Measurements from ENCODE around the gene PALM.
"Not testable (repeated sequence)": the region's sequence is repeated elsewhere in the genome, so short reads cannot be mapped to it uniquely, and the experiment has no call there.

The PALM gene

GRCh38 chr19:732148-733069 lies 23.7 kb downstream of the PALM start:
- no peak for DNase-seq (ENCODE audit: low read depth in 2 of 2)

GRCh38 chr19:734716-735115 lies 26.0 kb downstream of the PALM start:
- DNase-seq (ENCODE audit: low read depth in 2 of 2): no peak

GRCh38 chr19:736125-736524 lies 27.4 kb downstream of the PALM start:
- no peak for DNase-seq (ENCODE audit: low read depth in 2 of 2)

DNA sequence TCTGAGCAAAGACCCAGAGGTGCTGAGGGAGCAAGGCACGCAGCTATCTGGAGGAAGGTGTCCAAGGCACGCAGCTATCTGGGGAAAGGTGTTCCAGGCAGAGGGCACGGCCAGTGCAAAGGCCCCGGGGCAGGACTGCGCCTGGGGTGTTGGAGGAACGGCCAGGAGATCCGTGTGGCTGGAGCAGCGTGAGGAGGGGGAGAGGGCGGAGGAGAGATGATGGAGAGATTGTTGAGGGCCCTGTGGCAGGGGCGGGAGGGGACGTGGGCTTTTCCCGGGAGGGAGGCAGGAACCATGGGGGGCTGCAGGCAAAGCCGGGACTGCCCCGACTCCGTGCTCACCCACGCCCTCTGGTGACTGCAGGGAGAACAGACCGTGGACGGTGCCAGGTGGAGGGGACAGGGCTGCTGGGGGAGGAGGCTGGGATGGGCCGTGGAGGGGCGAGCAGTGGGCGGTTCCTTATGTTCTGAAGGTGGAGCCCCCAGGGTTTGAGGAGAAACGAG lies 28.9 kb downstream of the PALM start:
- DNase-seq (ENCODE audit: low read depth in 2 of 2): peak; percentile 13 to 26

DNA sequence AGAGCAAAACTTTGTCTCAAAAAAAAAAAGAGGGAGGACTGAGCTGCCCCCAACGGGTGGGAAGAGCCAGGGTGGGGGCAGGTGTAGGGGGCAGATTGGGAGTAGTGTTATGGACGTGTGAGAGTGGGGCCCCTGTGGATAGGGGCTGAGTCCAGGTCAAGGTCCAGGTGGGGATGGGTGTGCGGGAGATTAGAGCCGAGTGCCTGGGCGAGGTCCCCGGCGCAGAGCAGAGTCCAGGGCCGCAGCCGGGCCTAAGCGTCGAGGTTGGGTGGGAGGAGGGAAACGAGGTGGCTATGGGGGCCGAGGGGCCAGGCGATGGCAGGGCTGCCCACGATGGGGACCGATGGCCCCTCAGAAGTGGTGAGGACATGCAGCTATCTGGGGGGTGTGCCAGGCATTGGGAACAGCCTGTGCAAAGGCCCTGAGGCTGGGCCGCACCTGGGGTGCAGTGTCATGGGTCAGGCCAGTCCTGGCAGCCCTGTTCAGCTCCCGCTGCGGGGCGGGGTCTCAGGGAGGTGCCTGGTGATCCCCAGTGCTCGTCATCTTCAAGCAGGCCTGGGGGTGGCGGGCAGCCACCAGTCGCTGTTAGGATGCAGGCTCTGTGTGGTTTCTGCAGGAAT lies 29.9 kb downstream of the PALM start:
- no peak for DNase-seq (ENCODE audit: low read depth in 2 of 2)

DNA sequence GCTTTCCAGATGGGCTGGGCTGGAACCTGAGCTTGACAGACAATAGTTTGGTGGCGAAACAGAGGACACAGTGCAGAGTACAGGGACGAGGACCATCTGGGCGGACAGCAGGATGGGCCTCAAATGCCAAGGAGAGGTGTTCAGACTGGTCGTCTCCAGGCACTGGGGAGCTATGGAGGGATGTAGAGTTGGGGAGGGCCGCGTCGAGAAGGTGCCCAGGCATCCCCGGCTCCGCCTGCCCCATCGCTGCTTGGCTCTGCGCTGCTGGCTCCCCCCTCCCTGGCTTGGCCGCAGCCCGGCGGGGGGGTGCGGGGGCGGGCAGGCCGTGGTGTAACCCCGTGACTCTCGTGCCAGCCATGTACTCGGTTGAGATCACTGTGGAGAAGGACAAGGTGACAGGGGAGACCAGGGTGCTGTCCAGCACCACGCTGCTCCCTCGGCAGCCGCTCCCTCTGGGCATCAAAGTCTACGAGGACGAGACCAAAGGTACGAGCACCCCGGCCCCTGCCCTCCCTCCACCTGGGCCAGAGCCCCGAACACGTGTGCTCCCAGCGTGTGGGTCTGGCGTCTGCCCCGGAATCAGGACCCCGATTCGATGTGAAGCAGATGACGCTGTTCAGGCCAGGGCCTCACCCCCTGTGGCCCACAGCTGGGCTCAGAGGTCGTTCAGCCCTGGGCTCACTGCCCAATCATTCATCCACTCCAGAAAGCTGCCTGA lies 31.4 kb downstream of the PALM start:
- DNase-seq (ENCODE audit: low read depth in 2 of 2): no peak

- not testable (repeated sequence) for DNase-seq (ENCODE audit: low read depth in 2 of 2)
These were observed 32.2 kb downstream of the PALM start for GRCh38 chr19:740816-741505.

- no peak for DNase-seq (ENCODE audit: low read depth in 2 of 2)
These were observed 32.9 kb downstream of the PALM start for GRCh38 chr19:741506-742131.

DNA sequence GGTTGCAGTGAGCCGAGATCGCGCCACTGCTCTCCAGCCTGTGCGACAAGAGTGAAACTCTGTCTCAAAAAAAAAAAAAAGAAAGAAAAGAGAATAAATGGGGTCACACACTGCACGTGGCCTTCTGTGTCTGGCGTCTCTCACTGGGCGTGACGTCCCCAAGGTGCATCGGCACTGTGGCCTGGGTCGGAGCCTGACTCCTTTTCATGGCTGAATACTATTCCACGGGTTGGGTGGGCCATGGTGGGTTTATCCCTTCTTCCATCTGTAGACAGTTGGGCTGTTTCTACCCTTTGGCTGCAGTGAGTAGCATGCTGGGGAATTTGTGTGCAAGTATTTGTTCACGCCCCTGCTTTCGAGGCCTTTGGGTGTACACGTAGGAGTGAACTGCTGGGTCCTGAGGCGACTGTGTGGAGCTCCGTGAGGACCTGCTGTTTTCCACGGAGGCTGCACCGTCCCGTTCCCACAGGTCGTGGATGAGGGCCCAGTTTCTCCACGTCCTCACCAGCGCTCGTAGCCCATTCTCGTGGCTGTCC lies 33.9 kb downstream of the PALM start:
- no peak for DNase-seq (ENCODE audit: low read depth in 2 of 2)

- DNase-seq (ENCODE audit: low read depth in 2 of 2): no peak
These were observed 34.5 kb downstream of the PALM start for GRCh38 chr19:743168-743687.

- not testable (repeated sequence) for DNase-seq (ENCODE audit: low read depth in 2 of 2)
These were observed 36.4 kb downstream of the PALM start for GRCh38 chr19:745138-745537.

DNA sequence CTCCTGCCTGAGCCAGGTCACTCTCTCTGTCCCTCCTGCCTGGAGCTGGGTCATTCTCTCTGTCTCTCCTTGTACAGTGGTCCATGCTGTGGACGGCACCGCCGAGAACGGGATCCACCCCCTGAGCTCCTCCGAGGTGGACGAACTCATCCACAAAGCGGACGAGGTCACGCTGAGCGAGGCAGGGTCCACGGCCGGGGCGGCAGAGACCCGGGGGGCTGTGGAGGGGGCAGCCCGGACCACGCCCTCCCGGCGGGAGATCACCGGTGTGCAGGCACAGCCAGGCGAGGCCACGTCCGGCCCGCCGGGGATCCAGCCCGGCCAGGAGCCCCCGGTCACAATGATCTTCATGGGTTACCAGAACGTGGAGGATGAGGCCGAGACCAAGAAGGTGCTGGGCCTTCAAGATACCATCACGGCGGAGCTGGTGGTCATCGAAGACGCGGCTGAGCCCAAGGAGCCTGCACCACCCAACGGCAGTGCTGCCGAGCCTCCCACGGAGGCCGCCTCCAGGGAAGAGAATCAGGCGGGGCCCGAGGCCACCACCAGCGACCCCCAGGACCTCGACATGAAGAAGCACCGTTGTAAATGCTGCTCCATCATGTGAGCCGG lies 37.6 kb downstream of the PALM start:
- no peak for DNase-seq (ENCODE audit: low read depth in 2 of 2)

- no peak for DNase-seq (ENCODE audit: low read depth in 2 of 2)
These were observed 38.2 kb downstream of the PALM start for GRCh38 chr19:746956-747355.

DNA sequence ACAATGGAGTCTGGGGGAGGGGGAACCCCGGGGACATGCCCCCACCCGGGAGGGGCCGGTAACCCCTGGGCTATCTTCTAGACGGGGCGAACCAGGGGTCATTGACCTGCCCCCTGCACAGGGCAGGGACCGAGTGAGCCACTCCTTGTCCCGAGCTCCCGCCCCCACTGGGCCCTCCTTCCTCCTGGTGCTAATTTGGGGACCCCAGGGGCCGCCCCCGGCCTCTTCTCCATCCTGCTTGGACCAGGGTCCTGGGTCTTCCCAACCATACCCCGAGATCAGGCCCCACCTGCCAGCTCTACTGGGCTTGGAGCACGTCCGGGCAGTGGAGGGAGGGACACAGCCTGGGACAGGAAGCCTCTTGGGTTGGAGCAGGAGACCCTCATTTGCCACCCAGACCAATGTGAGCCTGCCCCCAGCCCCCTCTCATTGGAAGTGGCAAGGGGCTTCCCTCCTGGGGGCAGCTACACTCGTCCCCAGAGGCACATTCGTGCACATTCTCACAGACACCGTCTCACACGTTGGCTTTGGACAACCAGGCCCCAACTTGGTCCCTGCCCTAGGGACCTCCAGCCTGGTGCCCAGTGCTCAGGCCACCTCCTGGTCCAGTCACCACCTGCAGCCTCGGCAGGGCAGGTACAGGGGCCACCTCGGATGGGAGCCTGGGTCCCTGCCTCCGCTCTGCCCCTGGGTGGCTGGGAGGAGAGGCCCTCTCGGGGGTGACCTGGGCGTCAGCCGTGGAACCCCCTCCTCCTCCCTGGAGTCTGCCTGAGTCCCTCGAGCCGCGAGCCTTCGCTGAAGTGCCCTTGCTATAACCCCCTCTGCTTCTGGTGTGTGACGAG lies 38.9 kb downstream of the PALM start:
- DNase-seq (ENCODE audit: low read depth in 2 of 2): no peak

DNA sequence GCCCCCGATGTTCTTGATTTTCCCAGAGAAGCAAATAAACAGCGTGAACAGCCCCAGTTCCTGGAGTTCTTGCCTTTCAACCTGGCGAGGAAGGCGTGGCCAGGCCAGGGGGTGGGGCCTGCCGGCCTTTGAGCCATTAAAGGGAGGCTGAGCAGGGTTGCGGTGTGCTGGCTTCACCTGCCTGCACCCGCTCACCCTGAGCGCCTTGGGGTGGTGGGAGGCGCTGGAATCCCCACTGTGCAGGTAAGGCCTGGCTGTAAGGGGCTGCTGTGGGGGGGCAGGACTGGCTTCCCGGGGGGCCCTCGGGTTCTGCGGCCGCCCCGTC lies 39.5 kb downstream of the PALM start:
- no peak for DNase-seq (ENCODE audit: low read depth in 2 of 2)

DNA sequence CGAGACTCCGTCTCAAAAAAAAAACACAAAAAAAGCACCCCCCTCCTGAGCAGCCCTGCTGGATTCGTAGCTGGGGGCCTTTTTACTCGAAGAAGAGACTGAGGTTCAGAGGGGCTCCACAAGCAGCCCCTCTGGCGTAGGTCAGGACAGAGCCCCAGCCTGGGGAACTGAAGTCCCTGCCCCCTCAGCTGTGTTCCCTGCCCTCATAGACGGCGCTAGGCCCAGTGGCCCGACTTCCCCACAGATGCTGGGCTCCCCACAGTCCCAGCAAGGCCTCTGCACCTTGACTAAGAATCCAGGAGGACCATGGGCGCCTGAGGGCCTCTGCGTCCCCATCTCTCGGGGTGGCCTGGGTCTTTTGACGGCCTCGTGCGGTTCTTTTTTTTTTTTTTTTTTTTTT lies 41.1 kb downstream of the PALM start:
- DNase-seq (ENCODE audit: low read depth in 2 of 2): no peak

DNA sequence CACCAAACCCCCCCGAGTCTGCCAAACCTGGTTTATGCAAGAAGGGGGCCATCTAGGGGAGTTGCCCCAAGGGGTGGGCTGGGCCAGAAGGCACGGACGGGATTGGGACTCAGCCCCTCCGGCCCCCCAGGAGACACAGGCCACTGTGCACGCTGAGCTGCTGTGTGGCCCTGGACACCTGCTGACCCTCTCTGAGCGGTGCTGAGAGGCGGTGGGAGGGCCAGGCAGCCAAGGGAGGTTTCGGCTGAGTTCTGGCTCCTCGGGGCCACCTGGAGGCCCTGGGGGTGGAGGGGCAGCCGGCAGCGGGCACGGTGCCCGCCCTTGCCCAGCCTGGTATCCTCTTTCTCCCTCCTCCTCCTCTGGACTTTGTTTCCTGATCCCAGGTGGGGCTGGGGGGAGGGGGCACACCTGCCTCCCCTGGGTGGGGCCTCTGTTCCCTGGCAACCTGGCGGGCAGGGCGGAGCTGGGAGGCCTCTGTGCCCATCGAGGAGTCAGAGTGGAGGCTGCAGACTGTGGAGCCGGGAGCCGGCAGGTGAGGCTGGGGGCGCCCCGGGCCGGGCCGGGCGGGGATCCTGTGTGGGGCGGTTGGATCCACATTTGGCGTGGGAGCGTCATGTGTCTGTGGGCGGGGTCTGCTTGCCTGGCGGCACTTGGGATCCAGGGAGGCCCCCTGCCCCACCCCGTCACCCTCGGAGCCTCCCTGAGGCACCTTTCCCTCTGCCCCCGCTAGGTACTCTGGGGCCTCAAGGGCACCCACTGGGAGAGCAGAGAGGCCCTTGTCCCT lies 42.1 kb downstream of the PALM start, which contains the start of gene MISP:
Gene MISP, plus strand, starts transcription at position 473 of the 784 bp plus-strand sequence. CDS start 5,835 bp downstream, outside the sequence.
- no peak for DNase-seq (ENCODE audit: low read depth in 2 of 2)

DNA sequence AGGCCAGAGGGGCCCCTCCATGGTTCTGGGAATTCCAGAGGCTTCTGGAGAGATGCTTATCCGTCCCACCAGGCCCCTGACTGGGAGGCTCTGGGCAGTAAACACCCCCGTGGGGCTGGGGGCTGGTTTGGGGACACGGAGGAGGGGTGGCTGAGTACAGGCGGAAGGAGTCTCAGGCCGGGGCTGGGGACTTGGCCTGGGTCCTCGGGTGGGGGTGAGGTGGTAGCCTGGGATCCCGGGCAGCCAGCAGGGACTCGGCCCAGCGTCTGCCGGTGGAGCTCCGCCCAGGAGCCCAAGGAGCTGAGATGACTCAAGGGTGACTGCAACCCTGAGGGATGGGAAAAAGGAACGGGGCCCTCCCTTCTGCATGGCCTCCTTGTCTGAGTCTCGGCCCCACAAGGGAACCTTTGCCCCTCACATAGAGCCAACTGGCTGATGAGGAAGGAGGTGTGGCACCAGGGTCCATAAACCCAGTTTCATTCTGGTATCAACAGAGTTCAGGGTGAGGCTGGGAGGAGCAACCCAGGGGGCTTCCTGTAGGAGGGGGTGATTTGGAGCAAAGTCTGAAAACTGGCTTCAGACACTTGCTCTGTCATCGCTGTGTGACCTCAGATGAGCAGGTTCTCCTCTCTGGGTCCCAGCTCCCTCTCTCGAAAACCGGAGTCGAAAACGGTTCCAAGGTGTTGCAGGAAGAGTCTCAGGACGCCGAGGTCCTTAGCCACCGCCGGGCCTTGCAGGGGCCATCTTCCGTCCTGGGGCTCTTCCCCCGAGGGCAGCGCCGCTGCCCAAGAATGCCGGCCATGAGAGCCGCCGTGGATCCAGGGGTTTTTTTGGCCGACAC lies 43.0 kb downstream of the PALM start:
- DNase-seq (ENCODE audit: low read depth in 2 of 2): no peak
